H9 (cell line): ENCODE results near the gene SLC4A3. TPM values are rescaled to one million over a fixed set of nuclear protein-coding genes. Genes with fewer than 3 reads are reported as not detected.

Experiments used
- DNase-seq: peaks from one replicate; pipeline ENCODE4 v3.0.0-alpha.2; 2017
- H2AFZ ChIP-seq: one replicate; pipeline ENCODE4 v1.6.1; 2013; ENCODE audit warnings: mild to moderate bottlenecking, low read length, control low read depth, moderate library complexity
- H2AK5ac ChIP-seq: 2 replicates; pipeline ENCODE4 v1.6.1; 2013; ENCODE audit warnings: low read length, control low read depth, mixed read lengths; ENCODE audit not compliant: insufficient read length
- H2BK120ac ChIP-seq: one replicate; pipeline ENCODE4 v1.6.1; 2013; ENCODE audit warnings: low read depth, mild to moderate bottlenecking, low read length, control low read depth, inconsistent platforms; ENCODE audit not compliant: poor library complexity, severe bottlenecking
- H2BK12ac ChIP-seq: 2 replicates; pipeline ENCODE4 v1.6.1; 2013; ENCODE audit warnings: low read length, control low read depth, mixed read lengths, low read depth; ENCODE audit not compliant: insufficient read length
- H2BK15ac ChIP-seq: 2 replicates; pipeline ENCODE4 v1.6.1; 2013; ENCODE audit warnings: low read depth, low read length, control low read depth
- H2BK20ac ChIP-seq: one replicate; pipeline ENCODE4 v1.6.1; 2013; ENCODE audit warnings: low read depth, mild to moderate bottlenecking, low read length, control low read depth, inconsistent platforms; ENCODE audit not compliant: poor library complexity, severe bottlenecking
- H2BK5ac ChIP-seq: 2 replicates; pipeline ENCODE4 v1.6.1; 2013; ENCODE audit warnings: low read length, control low read depth, mixed read lengths; ENCODE audit not compliant: insufficient read length
- H3K14ac ChIP-seq: 2 replicates; pipeline ENCODE4 v1.6.1; 2013; ENCODE audit warnings: low read length, control low read depth; ENCODE audit not compliant: insufficient read depth
- H3K18ac ChIP-seq: 2 replicates; pipeline ENCODE4 v1.6.1; 2013; ENCODE audit warnings: low read depth, mild to moderate bottlenecking, mixed read lengths, low read length, control low read depth; ENCODE audit not compliant: insufficient read length
- H3K23ac ChIP-seq: 2 replicates; pipeline ENCODE4 v1.6.1; 2013; ENCODE audit warnings: low read length, control low read depth, mixed read lengths, low read depth; ENCODE audit not compliant: insufficient read length
- H3K23me2 ChIP-seq: 2 replicates; pipeline ENCODE4 v1.6.1; 2013; ENCODE audit warnings: low read depth, mild to moderate bottlenecking, mixed read lengths, low read length, control low read depth; ENCODE audit not compliant: insufficient read length, poor library complexity, severe bottlenecking
- H3K27ac ChIP-seq: 2 replicates; pipeline ENCODE4 v1.5.1; 2013; ENCODE audit warnings: low read length, control low read depth, mixed read lengths, low read depth; ENCODE audit not compliant: insufficient read length
- H3K27me3 ChIP-seq: 2 replicates; pipeline ENCODE4 v1.6.1; 2013; ENCODE audit warnings: low read length, control low read depth, inconsistent platforms; ENCODE audit not compliant: insufficient read depth
- H3K4ac ChIP-seq: 2 replicates; pipeline ENCODE4 v1.6.1; 2013; ENCODE audit warnings: low read depth, mild to moderate bottlenecking, control low read depth, inconsistent platforms, low read length, moderate library complexity
- H3K4me1 ChIP-seq: 2 replicates; pipeline ENCODE4 v1.6.1; 2013; ENCODE audit warnings: low read length, control low read depth, inconsistent platforms; ENCODE audit not compliant: insufficient read depth
- H3K4me2 ChIP-seq: 2 replicates; pipeline ENCODE4 v1.6.1; 2013; ENCODE audit warnings: low read length, control low read depth, mixed read lengths; ENCODE audit not compliant: insufficient read length, insufficient read depth
- H3K56ac ChIP-seq: 2 replicates; pipeline ENCODE4 v1.6.1; 2013; ENCODE audit warnings: low read depth, mild to moderate bottlenecking, mixed read lengths, low read length, control low read depth; ENCODE audit not compliant: insufficient read length
- H3K79me1 ChIP-seq: 2 replicates; pipeline ENCODE4 v1.6.1; 2013; ENCODE audit warnings: low read depth, mild to moderate bottlenecking, moderate library complexity, low read length, control low read depth, inconsistent platforms; ENCODE audit not compliant: insufficient read depth, poor library complexity, severe bottlenecking
- H3K79me2 ChIP-seq: 2 replicates; pipeline ENCODE4 v1.6.1; 2013; ENCODE audit warnings: low read length, control low read depth, inconsistent platforms; ENCODE audit not compliant: insufficient read depth
- H3K9ac ChIP-seq: 2 replicates; pipeline ENCODE4 v1.6.1; 2013; ENCODE audit warnings: low read length, control low read depth, mixed read lengths; ENCODE audit not compliant: insufficient read length; ENCODE audit errors: extremely low read depth
- H3K9me3 ChIP-seq: one replicate; pipeline ENCODE4 v1.6.1; 2013; ENCODE audit warnings: low read depth, low read length, inconsistent platforms; ENCODE audit not compliant: control insufficient read depth
- H3T11ph ChIP-seq: one replicate; pipeline ENCODE4 v1.6.1; 2013; ENCODE audit warnings: mild to moderate bottlenecking, low read length, control low read depth, inconsistent platforms
- H4K20me1 ChIP-seq: one replicate; pipeline ENCODE4 v1.6.1; 2013; ENCODE audit not compliant: control insufficient read depth, insufficient read length, insufficient read depth
- H4K5ac ChIP-seq: 2 replicates; pipeline ENCODE4 v1.6.1; 2013; ENCODE audit warnings: low read depth, mild to moderate bottlenecking, mixed read lengths, low read length, control low read depth; ENCODE audit not compliant: insufficient read length
- H4K8ac ChIP-seq: replicated peaks from 2 replicates; pipeline ENCODE4 v1.6.1; 2013; ENCODE audit warnings: low read length, control low read depth, mixed read lengths, low read depth; ENCODE audit not compliant: insufficient read length
- H4K91ac ChIP-seq: 2 replicates; pipeline ENCODE4 v1.6.1; 2013; ENCODE audit warnings: low read depth, mild to moderate bottlenecking, moderate library complexity, mixed read lengths, low read length, control low read depth; ENCODE audit not compliant: insufficient read length
- H3K27ac Mint-ChIP-seq, 3 experiments: 2 replicates in 2 of 3; 3 replicates in 1 of 3; pipeline ENCODE4 v1.8.0; 2020 to 2021; ENCODE audit warnings: mixed read lengths in 3 of 3, mild to moderate bottlenecking in 1 of 3, moderate library complexity in 1 of 3
- H3K27me3 Mint-ChIP-seq: 2 replicates; pipeline ENCODE4 v1.8.0; 2021; ENCODE audit warnings: low read depth, mild to moderate bottlenecking, moderate library complexity, mixed read lengths
- H3K36me3 Mint-ChIP-seq, 3 experiments: 2 replicates in 2 of 3; 3 replicates in 1 of 3; pipeline ENCODE4 v1.8.0; 2020 to 2021; ENCODE audit warnings: low read depth in 3 of 3, mixed read lengths in 3 of 3; ENCODE audit not compliant: insufficient read depth in 1 of 3
- H3K4me1 Mint-ChIP-seq, 2 experiments: 2 replicates each; pipeline ENCODE4 v1.8.0; 2020; ENCODE audit warnings: mixed read lengths in 2 of 2
- H3K4me3 Mint-ChIP-seq, 2 experiments: 2 replicates in 1 of 2; 3 replicates in 1 of 2; pipeline ENCODE4 v1.8.0; 2020 to 2021; ENCODE audit warnings: mild to moderate bottlenecking in 2 of 2, mixed read lengths in 2 of 2, moderate library complexity in 1 of 2
- H3K9me3 Mint-ChIP-seq, 2 experiments: 2 replicates in 1 of 2; 3 replicates in 1 of 2; pipeline ENCODE4 v1.8.0; 2020; ENCODE audit warnings: mild to moderate bottlenecking in 2 of 2, mixed read lengths in 2 of 2, moderate library complexity in 1 of 2
- WGBS: extraction: QIAGEN DNeasy Blood & Tissue Kit; methylation state at CpG from one replicate; pipeline ENCODE4 v1.1.7; 2013; ENCODE audit warnings: missing lambda C conversion rate, low lambda C conversion rate, mixed read lengths; ENCODE audit not compliant: insufficient read length; ENCODE audit errors: extremely low coverage; 5-methylcytosine and 5-hydroxymethylcytosine counted together
- total RNA-seq: library from RNA; stranded (reverse); gene quantifications from 2 replicates; pipeline ENCODE4 v1.2.1, GENCODE V29; 2021
- TF ChIP-seq, protein P1 (sequence below): fragments of 200-600 bp; sonication (generic); conservative IDR thresholded peaks from 3 replicates; pipeline ENCODE4 v1.8.0; 2021; ENCODE audit warnings: antibody characterized with exemption, mild to moderate bottlenecking

The SLC4A3 gene
- total RNA-seq, 1 experiment from 2014 or later: 11.1 TPM

- H3K18ac ChIP-seq: no peak overlapping the region
- TF ChIP-seq, protein P1, sequence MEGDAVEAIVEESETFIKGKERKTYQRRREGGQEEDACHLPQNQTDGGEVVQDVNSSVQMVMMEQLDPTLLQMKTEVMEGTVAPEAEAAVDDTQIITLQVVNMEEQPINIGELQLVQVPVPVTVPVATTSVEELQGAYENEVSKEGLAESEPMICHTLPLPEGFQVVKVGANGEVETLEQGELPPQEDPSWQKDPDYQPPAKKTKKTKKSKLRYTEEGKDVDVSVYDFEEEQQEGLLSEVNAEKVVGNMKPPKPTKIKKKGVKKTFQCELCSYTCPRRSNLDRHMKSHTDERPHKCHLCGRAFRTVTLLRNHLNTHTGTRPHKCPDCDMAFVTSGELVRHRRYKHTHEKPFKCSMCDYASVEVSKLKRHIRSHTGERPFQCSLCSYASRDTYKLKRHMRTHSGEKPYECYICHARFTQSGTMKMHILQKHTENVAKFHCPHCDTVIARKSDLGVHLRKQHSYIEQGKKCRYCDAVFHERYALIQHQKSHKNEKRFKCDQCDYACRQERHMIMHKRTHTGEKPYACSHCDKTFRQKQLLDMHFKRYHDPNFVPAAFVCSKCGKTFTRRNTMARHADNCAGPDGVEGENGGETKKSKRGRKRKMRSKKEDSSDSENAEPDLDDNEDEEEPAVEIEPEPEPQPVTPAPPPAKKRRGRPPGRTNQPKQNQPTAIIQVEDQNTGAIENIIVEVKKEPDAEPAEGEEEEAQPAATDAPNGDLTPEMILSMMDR: no peak
- no peak overlapping the region for H3K4ac ChIP-seq
- H3K27ac ChIP-seq: no peak overlapping the region
- H3K9me3 ChIP-seq: no peaks in the 10 kb centered on the region
- no peak overlapping the region for H3K4me2 ChIP-seq
- H2BK15ac ChIP-seq: no peak overlapping the region
- no peak overlapping the region for H4K91ac ChIP-seq
- no peak overlapping the region for H3K9ac ChIP-seq
- no peaks in the 10 kb centered on the region for H3K79me2 ChIP-seq
- no peak overlapping the region for H2BK20ac ChIP-seq
- H2BK120ac ChIP-seq: no peak overlapping the region
- no peak overlapping the region for H4K5ac ChIP-seq
- DNase-seq: no peak
- H3K23me2 ChIP-seq: no peaks in the 10 kb centered on the region
- H2AK5ac ChIP-seq: no peak overlapping the region
- no peak overlapping the region for H4K8ac ChIP-seq
- 0 out of 2 replicates have a peak, but pooled peaks cover 3% of the 10 kb centered on the region for H3K4me1 ChIP-seq
- no peak overlapping the region for H3K14ac ChIP-seq
- no peak overlapping the region for H3T11ph ChIP-seq
- no CpG with 5 or more reads among the region's 2 CpGs for WGBS
- H3K36me3 Mint-ChIP-seq: no peaks in the 10 kb centered on the region; a peak in 1 of 7 replicates
- H3K4me3 Mint-ChIP-seq: no peak overlapping the region
- H3K27ac Mint-ChIP-seq: no peak overlapping the region
- no peaks in the 10 kb centered on the region for H3K27me3 ChIP-seq
- no peaks in the 10 kb centered on the region for H3K79me1 ChIP-seq
- no peak overlapping the region for H2BK12ac ChIP-seq
- no peak overlapping the region for H2AFZ ChIP-seq
- H3K56ac ChIP-seq: no peak overlapping the region
- peaks cover 21% of the 10 kb centered on the region for H3K27me3 Mint-ChIP-seq
- peaks cover 6 to 10% of the 10 kb centered on the region in 2 experiments; a peak in 3 of 4 replicates for H3K4me1 Mint-ChIP-seq
- no peaks in the 10 kb centered on the region; a peak in 1 of 5 replicates for H3K9me3 Mint-ChIP-seq
- H4K20me1 ChIP-seq: no peaks in the 10 kb centered on the region
- no peak overlapping the region for H3K23ac ChIP-seq
- H2BK5ac ChIP-seq: no peak overlapping the region
Observed at GRCh38 chr2:219622472-219622871, 5.0 kb upstream of the SLC4A3 start.
